NCI-H446 (cell line): Measurements from ENCODE around the gene PCYT2.
"Not testable (repeated sequence)": the region's sequence is repeated elsewhere in the genome, so short reads cannot be mapped to it uniquely, and the experiment has no call there.

ENCODE experiments used
- DNase-seq, 2 experiments: peaks; one replicate each; lab custom pipeline; 2025; lab: John Stamatoyannopoulos, UW

Gene PCYT2

GRCh38 chr17:81911277-81911961 lies at the start of gene PCYT2:
Gene PCYT2 (minus strand): TSS chr17:81911399. CDS start chr17:81911355, 44 bp downstream.
- peak; percentile 43 to 92 for DNase-seq

- no peak for DNase-seq
Observed at GRCh38 chr17:81960130-81960958, 49.1 kb upstream of the PCYT2 start.

- DNase-seq = peak in 1 of 2 experiments; percentile 68
Observed at GRCh38 chr17:81959362-81960129, 48.3 kb upstream of the PCYT2 start.

DNA sequence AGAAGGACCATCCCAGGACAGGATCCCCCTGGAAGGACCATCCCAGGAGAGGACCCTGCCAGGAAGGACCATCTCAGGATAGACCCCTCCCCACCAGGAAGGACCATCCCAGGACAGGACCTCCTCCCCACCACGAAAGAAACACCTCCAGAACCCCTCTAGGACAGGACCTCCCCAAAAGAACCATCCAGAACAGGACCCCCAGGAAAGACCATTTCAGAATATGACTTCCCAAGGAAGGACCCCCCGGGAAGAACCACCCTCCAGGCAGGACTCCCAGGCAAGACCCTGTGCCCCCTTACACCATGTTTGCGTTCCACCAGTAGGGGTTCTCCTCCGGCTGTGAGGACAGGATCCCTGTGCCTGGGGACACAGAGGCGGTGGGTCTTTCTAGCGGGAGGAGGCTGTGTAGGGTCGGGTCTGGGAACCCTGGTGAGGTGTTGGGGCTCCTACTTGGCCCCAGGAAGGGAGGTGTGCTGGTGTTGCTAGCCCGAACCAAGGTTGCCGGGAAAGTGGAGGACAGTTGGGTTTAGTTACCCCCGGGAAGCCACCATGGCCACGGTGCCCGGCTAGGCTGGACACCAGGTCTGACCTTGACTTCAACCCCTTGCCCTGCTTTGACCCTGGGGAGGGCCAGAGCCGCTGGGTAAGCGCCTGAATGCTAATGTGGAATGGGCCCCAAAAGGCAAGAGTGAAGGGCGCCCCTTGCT lies 47.6 kb upstream of the PCYT2 start:
- no peak for DNase-seq

DNA sequence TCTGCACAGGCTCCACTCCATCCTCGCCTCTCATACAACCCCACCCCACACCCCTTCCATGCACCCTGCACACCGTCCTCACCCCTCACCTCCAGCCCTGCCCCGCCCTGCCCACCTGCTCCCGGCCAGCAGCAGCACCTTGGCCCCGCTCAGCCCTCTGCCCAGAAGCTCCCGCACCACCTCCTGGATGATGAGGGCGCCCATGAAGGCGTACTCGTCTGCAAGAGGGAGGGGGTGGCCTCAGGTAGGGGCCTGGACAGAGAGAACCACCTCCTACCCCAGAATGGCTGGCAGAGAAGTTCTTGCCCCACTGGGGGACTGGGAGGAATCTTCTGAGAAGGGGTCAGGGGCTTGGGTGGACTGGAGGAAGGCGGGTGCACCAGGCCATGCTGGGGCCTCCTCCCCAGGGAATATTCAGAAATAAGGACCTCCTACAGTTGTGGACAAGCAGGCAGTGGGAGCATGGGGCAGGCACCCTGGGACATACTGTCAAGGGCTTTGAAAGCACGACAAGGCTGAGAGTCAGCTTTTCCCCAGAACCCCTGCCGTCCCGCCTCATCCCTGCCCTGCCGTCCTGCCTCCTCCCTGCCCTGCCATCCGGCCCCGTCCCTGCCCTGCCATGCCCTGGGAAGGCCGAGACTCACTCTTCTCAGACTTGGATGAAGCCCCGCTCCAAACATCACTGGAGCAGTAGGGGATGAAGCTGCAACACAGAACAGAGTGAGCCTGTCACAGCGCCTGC lies 46.7 kb upstream of the PCYT2 start:
- no peak for DNase-seq

- no peak for DNase-seq
Observed at GRCh38 chr17:81956607-81957589, 45.7 kb upstream of the PCYT2 start.

DNA sequence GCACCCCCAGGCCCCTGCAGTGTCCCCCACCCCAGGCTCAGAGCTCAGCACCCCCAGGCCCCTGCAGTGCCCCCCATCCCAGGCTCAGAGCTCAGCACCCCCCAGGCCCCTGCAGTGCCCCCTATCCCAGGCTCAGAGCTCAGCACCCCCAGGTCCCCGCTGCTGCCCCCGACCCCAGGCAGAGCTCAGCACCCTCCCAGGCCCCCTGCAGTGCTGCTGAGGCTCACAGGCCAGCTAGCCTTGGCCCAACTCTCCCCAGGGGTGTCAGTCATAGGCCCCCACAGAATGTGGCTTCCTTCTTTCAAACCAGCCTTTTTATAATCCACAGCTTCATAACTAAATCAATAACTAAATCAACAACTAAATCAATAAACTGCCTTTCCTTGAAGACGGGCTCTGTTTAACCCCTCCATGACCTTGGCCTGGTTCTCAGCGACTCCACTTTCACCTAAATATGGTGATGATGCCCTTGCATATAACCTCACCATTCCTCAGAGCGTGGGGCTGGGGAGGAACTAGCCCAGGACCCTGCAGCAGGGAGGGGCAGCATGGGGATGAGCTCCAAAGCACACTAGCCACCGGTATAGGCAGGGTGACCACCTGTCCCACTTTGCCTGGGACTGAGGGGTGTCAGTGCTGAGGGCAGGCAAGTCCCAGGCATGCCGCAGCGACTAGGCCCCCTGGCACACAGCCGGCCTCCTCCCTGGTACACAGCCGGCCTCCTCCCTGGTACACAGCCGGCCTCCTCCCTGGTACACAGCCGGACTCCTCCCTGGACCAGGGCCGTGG lies 44.8 kb upstream of the PCYT2 start:
- DNase-seq = no peak

DNA sequence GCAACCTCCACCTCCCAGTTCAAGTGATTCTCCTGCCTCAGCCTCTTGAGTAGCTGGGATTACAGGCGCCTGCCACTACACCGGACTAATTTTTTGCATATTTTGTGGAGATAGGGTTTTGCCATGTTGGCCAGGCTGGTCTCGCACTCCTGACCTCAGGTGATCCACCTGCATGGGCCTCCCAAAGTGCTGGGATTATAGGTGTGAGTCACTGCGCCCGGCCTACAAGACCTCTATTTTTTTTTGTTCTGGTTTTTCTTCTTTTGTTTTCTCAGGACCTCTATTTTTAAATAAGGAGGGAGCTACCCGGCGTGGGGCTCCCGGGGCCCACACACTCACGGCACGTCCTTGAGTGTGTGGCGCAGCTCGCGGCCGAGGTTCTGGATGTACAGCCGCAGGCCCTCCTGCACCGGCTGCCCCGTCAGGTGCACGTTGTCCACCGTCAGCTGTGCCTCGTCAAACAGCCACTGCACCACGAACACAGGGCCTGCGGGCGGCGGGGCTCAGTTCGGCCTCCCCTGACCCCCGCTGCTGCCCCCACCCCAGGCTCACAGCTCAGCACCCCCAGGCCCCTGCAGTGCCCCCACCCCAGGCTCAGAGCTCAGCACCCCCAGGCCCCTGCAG lies 44.0 kb upstream of the PCYT2 start:
- DNase-seq = no peak

DNA sequence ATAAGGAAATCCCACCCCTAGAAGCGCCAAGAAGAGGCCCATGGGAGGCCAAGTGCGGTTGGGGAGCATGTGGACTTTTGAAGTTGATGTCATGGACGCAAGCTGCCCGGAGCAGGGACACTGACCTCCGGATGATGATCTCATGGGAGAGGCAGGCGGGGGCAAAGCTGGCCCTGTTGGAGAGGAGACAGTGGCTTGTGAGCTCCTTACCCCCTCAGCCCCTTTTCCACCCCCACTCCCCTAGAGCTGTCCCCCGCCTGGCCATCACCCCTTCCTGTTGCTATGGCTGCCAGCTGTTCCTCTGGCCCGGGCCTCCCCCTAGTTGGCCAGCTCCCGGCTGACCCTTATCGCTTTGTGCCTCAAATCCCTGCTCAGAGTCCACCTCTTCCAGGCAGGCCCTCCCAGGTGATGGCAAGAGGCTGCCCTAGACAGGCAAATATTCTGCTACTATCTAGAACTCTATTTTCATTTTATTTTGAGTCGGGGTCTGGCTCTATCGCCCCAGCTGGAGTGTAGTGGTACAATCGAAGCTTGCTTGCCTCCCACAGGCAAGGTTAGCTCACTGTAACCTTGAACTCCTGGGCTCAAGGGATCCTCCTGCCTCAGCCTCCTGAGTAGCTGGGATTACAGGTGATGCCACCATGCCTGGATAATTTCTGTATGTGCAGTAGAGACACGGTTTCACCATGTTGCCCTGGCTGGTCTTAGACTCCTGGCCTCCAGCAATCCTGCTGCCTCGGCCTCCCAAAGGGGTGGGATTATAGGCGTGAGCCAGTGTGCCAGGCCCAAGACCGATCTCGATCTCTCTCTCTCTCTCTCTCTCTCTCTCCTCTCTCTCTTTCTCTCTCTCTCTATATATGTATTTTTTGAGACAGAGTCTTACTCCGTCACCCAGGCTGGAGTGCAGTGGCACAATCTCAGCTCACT lies 43.2 kb upstream of the PCYT2 start:
- DNase-seq = no peak

DNA sequence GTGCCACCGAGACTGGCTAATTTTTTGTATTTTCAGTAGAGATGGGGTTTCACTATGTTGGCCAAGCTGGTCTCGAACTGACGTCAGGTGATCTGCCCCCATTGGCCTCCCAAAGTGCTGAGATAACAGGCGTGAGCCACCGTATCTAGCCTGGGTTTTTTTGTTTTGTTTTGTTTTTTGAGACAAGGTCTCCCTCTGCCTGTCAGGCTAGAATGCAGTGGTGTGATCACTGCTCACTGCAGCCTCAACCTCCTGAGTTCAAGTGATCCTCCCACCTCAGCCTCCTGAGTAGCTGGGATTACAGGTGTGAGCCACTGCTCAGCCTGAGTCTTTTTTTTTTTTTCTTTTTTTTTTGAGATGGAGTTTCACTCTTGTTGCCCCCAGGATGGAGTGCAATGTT lies 42.2 kb upstream of the PCYT2 start:
- not testable (repeated sequence) for DNase-seq

DNA sequence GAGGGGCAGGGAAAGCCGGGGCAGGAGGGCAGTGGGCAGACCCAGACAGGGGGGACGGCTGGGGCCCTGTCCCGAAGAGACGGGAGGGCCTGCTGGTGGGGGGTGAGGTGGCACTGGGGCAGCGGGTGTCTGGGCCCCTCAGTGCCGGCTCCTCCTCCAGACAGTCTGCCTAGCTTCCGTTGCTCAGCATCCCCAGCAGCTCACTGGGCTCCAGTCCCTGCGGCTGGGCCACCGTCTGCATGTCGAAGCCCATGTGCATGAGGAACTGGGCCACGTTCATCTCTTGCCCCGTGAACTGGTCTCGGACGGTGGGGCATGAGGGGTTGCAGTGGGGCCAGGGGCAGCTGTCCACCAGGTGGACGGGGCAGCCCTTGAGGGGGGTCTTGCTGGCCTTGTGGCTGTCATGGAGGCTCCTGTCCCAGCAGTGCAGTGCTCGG lies 41.6 kb upstream of the PCYT2 start:
- no peak for DNase-seq

- no peak for DNase-seq
Observed at GRCh38 chr17:81951785-81952684, 40.8 kb upstream of the PCYT2 start.

GRCh38 chr17:81950501-81950900 lies 39.3 kb upstream of the PCYT2 start:
- no peak for DNase-seq

DNA sequence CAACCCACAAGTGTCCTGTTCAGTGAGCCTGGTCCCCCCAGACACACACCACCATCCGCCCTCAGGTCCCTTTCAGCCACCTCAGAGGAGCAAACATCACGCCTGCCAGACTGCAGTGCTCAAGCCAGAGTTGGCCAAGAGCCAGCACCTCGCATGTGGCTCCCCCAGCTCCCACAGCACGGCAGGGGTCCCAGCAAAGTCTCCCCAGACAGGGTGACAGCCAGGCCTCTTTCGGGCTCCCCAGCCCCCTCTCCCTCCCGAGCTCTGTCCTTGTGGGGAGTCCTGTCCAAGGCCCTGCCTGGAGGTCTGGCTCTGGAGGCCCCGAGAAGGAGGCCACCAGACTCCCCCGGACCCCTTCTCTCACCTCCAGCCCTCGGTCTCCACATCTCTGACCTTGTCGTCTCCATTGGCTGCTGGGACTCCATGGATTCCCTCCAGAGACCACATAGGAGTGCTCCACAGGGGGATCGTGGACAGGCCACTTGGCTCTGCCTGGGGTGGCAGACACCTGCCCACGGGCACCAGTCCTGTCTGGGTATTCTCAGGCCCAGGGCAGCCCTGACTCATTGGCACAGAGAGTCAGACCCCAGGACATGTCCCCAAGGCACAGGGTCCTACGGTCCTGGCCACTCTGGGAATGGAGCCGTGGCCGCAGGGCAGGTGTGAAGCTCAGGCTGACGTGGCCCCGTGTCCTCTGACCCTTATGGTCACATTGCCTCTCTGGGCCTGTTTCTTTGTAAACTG lies 37.6 kb upstream of the PCYT2 start:
- DNase-seq = no peak

DNA sequence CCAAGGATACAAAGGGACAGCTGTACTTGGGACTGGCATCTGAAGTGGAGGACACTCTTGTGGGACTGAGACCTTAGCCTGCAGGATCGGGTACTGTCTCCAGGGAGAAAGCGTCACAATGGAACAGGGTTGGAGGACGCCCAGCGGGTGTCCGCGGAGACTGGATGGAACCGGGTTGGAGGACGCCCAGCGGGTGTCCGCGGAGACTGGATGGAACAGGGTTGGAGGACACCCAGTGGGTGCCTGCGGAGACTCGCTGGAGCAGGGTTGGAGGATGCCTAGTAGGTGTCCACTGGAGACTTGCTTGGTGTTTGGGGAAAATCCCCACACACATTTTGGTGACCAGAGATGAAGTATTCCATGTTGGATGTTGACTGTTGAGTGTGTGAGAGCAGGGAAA lies 36.0 kb upstream of the PCYT2 start, which contains the start of gene MYADML2:
MYADML2 (minus strand) TSS at position 45 of the 400 bp plus-strand sequence. CDS start 5,492 bp downstream, outside the sequence.
- DNase-seq = no peak

DNA sequence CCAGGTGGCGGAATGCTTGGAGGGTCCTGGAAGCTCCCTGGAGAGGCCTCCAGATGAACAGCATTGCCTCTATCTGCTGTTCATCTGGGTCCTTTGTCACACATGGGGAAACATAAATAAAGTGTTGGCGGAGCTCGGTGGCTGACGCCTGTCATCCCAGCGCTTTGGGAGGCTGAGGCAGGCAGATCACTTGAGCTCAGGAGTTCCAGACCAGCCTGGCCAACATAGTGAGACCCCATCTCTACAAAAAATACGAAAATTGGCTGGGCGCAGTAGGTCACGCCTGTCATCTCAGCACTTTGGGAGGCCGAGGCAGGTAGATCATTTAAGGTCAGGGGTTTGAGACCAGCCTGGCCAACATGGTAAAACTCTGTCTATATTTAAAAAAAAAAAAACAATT lies 33.7 kb upstream of the PCYT2 start:
- no peak for DNase-seq
